HG02623 (cell line): ENCODE results near the gene PTPRD.

Experiments
- ATAC-seq: cut with Tn5 transposase; IDR thresholded peaks from one replicate; pipeline ENCODE4 v1.9.1; 2021; ENCODE audit warnings: moderate library complexity; ENCODE audit not compliant: unreplicated experiment

Gene PTPRD

GRCh38 chr9:8764051-8764450 lies 1848.8 kb downstream of the PTPRD start:
- no peak for ATAC-seq

- ATAC-seq, result no peak
Measured at GRCh38 chr9:8762479-8763085, 1850.2 kb downstream of the PTPRD start.

GRCh38 chr9:8760000-8760767 lies 1852.6 kb downstream of the PTPRD start:
- no peak for ATAC-seq

GRCh38 chr9:8757881-8758280 lies 1854.9 kb downstream of the PTPRD start:
- ATAC-seq, result no peak

GRCh38 chr9:8754751-8755150 lies 1858.1 kb downstream of the PTPRD start:
- no peak for ATAC-seq

GRCh38 chr9:8751406-8751930 lies 1861.3 kb downstream of the PTPRD start:
- no peak for ATAC-seq

GRCh38 chr9:8750639-8751051 lies 1862.2 kb downstream of the PTPRD start:
- ATAC-seq, result no peak

- ATAC-seq, result no peak
Measured at GRCh38 chr9:8745347-8745746, 1867.5 kb downstream of the PTPRD start.

GRCh38 chr9:8738945-8739344 lies 1873.9 kb downstream of the PTPRD start:
- ATAC-seq, result no peak

GRCh38 chr9:8736805-8737204 lies 1876.0 kb downstream of the PTPRD start:
- ATAC-seq, result no peak

GRCh38 chr9:8734760-8735159 lies 1878.0 kb downstream of the PTPRD start:
- no peak for ATAC-seq

- ATAC-seq, result no peak
Measured at GRCh38 chr9:8733131-8733954, 1879.5 kb downstream of the PTPRD start.

GRCh38 chr9:8732367-8733075 lies 1880.3 kb downstream of the PTPRD start:
- ATAC-seq, result no peak

- ATAC-seq, result no peak
Measured at GRCh38 chr9:8730618-8731017, 1882.2 kb downstream of the PTPRD start.

GRCh38 chr9:8728910-8729309 lies 1883.9 kb downstream of the PTPRD start:
- no peak for ATAC-seq

GRCh38 chr9:8727191-8727590 lies 1885.6 kb downstream of the PTPRD start:
- ATAC-seq, result no peak

- no peak for ATAC-seq
Measured at GRCh38 chr9:8726692-8727091, 1886.1 kb downstream of the PTPRD start.

GRCh38 chr9:8725635-8726034 lies 1887.2 kb downstream of the PTPRD start:
- no peak for ATAC-seq

- no peak for ATAC-seq
Measured at GRCh38 chr9:8724284-8725018, 1888.4 kb downstream of the PTPRD start.

- ATAC-seq, result no peak
Measured at GRCh38 chr9:8723195-8723594, 1889.6 kb downstream of the PTPRD start.
